Liver (tissue), 9 donors: Measurements from ENCODE around the gene RREB1. TPM values are rescaled to one million over a fixed set of nuclear protein-coding genes. Genes with fewer than 3 reads are reported as not detected.

Source experiments
- DNase-seq: peaks from one replicate; pipeline ENCODE4 v3.0.0-alpha.2; 2017; ENCODE audit warnings: low spot score
- H3K27ac ChIP-seq, 2 donors: one replicate each; pipeline ENCODE4 v1.7.0; 2013; ENCODE audit warnings: inconsistent platforms in 2 of 2, low read length in 2 of 2, control low read depth in 1 of 2, low read depth in 1 of 2, mild to moderate bottlenecking in 1 of 2
- H3K27me3 ChIP-seq, 4 donors: one replicate each; pipeline versions ENCODE4 v1.6.1 to v1.7.0; 2013; ENCODE audit warnings: low read length in 3 of 4, inconsistent platforms in 1 of 4, mild to moderate bottlenecking in 1 of 4, moderate library complexity in 1 of 4; ENCODE audit not compliant: control insufficient read depth in 4 of 4, insufficient read depth in 4 of 4
- H3K36me3 ChIP-seq, 4 donors: one replicate each; pipeline versions ENCODE4 v1.6.1 to v1.7.0; 2013; ENCODE audit warnings: low read length in 3 of 4, mild to moderate bottlenecking in 3 of 4, low read depth in 1 of 4, moderate library complexity in 1 of 4; ENCODE audit not compliant: control insufficient read depth in 4 of 4, insufficient read depth in 3 of 4
- H3K4me1 ChIP-seq, 4 donors: one replicate each; pipeline versions ENCODE4 v1.6.1 to v1.7.0; 2013; ENCODE audit warnings: low read length in 3 of 4, mild to moderate bottlenecking in 3 of 4, moderate library complexity in 1 of 4; ENCODE audit not compliant: control insufficient read depth in 4 of 4, insufficient read depth in 4 of 4
- H3K4me3 ChIP-seq, 3 donors: one replicate each; pipeline versions ENCODE4 v1.6.1 to v1.7.0; 2013; ENCODE audit warnings: low read length in 3 of 3, control low read depth in 1 of 3, low read depth in 1 of 3, mild to moderate bottlenecking in 1 of 3
- H3K9ac ChIP-seq, 2 donors: one replicate each; pipeline ENCODE4 v1.7.0; 2013; ENCODE audit warnings: low read length in 2 of 2, mild to moderate bottlenecking in 2 of 2, moderate library complexity in 2 of 2, control low read depth in 1 of 2, low read depth in 1 of 2
- H3K9me3 ChIP-seq, 4 donors: one replicate each; pipeline versions ENCODE4 v1.6.1 to v1.7.0; 2013; ENCODE audit warnings: low read length in 3 of 4; ENCODE audit not compliant: control insufficient read depth in 4 of 4
- ATF3 ChIP-seq: IDR thresholded peaks from 2 replicates; pipeline ENCODE4 v1.6.1; 2016; ENCODE audit warnings: antibody characterized with exemption
- CTCF ChIP-seq: fragments of 150-350 bp; IDR thresholded peaks from 2 replicates; pipeline ENCODE4 v1.5.1; 2017; ENCODE audit warnings: improper control_type of control experiment, low read depth, low read length; ENCODE audit not compliant: missing input control
- EGR1 ChIP-seq, 2 donors: IDR thresholded peaks; 2 replicates each; pipeline ENCODE4 v1.6.1; 2016 to 2018; ENCODE audit warnings: antibody characterized with exemption in 2 of 2, low read depth in 2 of 2
- FOXA1 ChIP-seq: IDR thresholded peaks from 2 replicates; pipeline ENCODE4 v1.6.1; 2016; ENCODE audit warnings: antibody characterized with exemption
- FOXA2 ChIP-seq: IDR thresholded peaks from 2 replicates; pipeline ENCODE4 v1.6.1; 2016; ENCODE audit warnings: antibody characterized with exemption
- GABPA ChIP-seq, 2 donors: IDR thresholded peaks in 1 of 2; conservative IDR thresholded peaks in 1 of 2; 2 replicates each; pipeline ENCODE4 v1.6.1; 2016; ENCODE audit warnings: antibody characterized with exemption in 2 of 2, mild to moderate bottlenecking in 1 of 2, moderate library complexity in 1 of 2
- HNF4A ChIP-seq, 2 donors: conservative IDR thresholded peaks; 2 replicates each; pipeline ENCODE4 v1.6.1; 2016; ENCODE audit warnings: antibody characterized with exemption in 2 of 2, mild to moderate bottlenecking in 2 of 2
- HNF4G ChIP-seq: IDR thresholded peaks from 2 replicates; pipeline ENCODE4 v1.6.1; 2016; ENCODE audit warnings: antibody characterized with exemption
- JUND ChIP-seq, 2 donors: IDR thresholded peaks; 2 replicates each; pipeline ENCODE4 v1.6.1; 2016; ENCODE audit warnings: antibody characterized with exemption in 2 of 2
- MAX ChIP-seq: IDR thresholded peaks from 2 replicates; pipeline ENCODE4 v1.6.1; 2016; ENCODE audit warnings: antibody characterized with exemption
- NR2F2 ChIP-seq: IDR thresholded peaks from 2 replicates; pipeline ENCODE4 v1.6.1; 2016; ENCODE audit warnings: antibody characterized with exemption
- RAD21 ChIP-seq, 2 donors: IDR thresholded peaks; 2 replicates each; pipeline ENCODE4 v1.6.1; 2016; ENCODE audit warnings: antibody characterized with exemption in 2 of 2, mild to moderate bottlenecking in 2 of 2
- REST ChIP-seq: IDR thresholded peaks from 2 replicates; pipeline ENCODE4 v1.6.1; 2016; ENCODE audit warnings: antibody characterized with exemption, mild to moderate bottlenecking
- RXRA ChIP-seq, 2 donors: IDR thresholded peaks; 2 replicates each; pipeline ENCODE4 v1.6.1; 2017 to 2018; ENCODE audit warnings: antibody characterized with exemption in 2 of 2, mild to moderate bottlenecking in 1 of 2
- SP1 ChIP-seq: IDR thresholded peaks from 2 replicates; pipeline ENCODE4 v1.6.1; 2018; ENCODE audit warnings: antibody characterized with exemption, mild to moderate bottlenecking
- TAF1 ChIP-seq: conservative IDR thresholded peaks from 2 replicates; pipeline ENCODE4 v1.6.1; 2016; ENCODE audit warnings: antibody characterized with exemption, mild to moderate bottlenecking
- YY1 ChIP-seq: IDR thresholded peaks from 2 replicates; pipeline ENCODE4 v1.6.1; 2016; ENCODE audit warnings: antibody characterized with exemption, mild to moderate bottlenecking
- ZBTB33 ChIP-seq: IDR thresholded peaks from 2 replicates; pipeline ENCODE4 v1.6.1; 2016; ENCODE audit warnings: antibody characterized with exemption
- WGBS: extraction: QIAGEN DNeasy Blood & Tissue Kit; methylation state at CpG from one replicate; pipeline ENCODE4 v1.1.7; 2013; 5-methylcytosine and 5-hydroxymethylcytosine counted together
- polyA plus RNA-seq, 2 donors: library from polyadenylated mRNA; stranded (reverse) in 1 of 2; unstranded in 1 of 2; fragments of 200-250 nt in 1 of 2; fragments of >200 nt in 1 of 2; fragmentation: Nextera tagmentation in 1 of 2; extraction: Ambion mirVana in 1 of 2; gene quantifications; one replicate each; pipeline versions ENCODE4 v1.2.1 to v1.2.3, GENCODE V29; 2013 to 2015
- total RNA-seq, 2 donors: library from RNA; depleted of rRNA; stranded (reverse); fragments of >200 nt; gene quantifications; one replicate each; pipeline ENCODE4 v1.2.3, GENCODE V29; 2014
- donor health status: healthy.
- donor health status: healthy.
- donor health status: healthy.
- donor health status: healthy.
- donor health status: healthy.

RREB1 gene
- total and polyA plus RNA-seq, 4 donors, result 10.1 to 28.9 (median 17.3) TPM

- TF ChIP-seq ATF3, result no peak
- no peak for TF ChIP-seq TAF1
- no peak for TF ChIP-seq JUND (IDR thresholded peaks at IDR 0.05)
- no peak for TF ChIP-seq CTCF
- TF ChIP-seq MAX, result no peak
- no peak for TF ChIP-seq SP1
These were observed 75.9 kb downstream of the RREB1 start (continued) for GRCh38 chr6:7183707-7184106.

- Histone ChIP-seq H3K4me1 (no peaks in the 10 kb centered on the region), H3K9me3 (no peaks in the 10 kb centered on the region), H3K27ac (no peak overlapping the region), H3K9ac (no peak overlapping the region), H3K4me3 (no peak overlapping the region), H3K27me3 (no peaks in the 10 kb centered on the region), H3K36me3 (peaks cover 9 to 69% (median 60%) of the 10 kb centered on the region in 4 donors)
- DNase-seq, result no peak
- WGBS, result 96% methylated on average over 1 of the region's 1 CpG
- TF ChIP-seq FOXA2, result no peak
- TF ChIP-seq EGR1 (IDR thresholded peaks at IDR 0.05; ENCODE audit: low read depth in 2 of 2), result no peak
- no peak for TF ChIP-seq YY1
- TF ChIP-seq FOXA1, result no peak
- TF ChIP-seq REST, result no peak
- no peak for TF ChIP-seq MAX
- TF ChIP-seq NR2F2, result no peak
- TF ChIP-seq GABPA (IDR thresholded peaks at IDR 0.05 in 1 of 2, conservative IDR thresholded peaks at IDR 0.05 in 1 of 2), result no peak
- TF ChIP-seq HNF4A (conservative IDR thresholded peaks at IDR 0.05), result no peak
- no peak for TF ChIP-seq RXRA (IDR thresholded peaks at IDR 0.05)
- TF ChIP-seq SP1, result no peak
- TF ChIP-seq HNF4G, result no peak
- no peak for TF ChIP-seq ATF3
- no peak for TF ChIP-seq JUND (IDR thresholded peaks at IDR 0.05)
- TF ChIP-seq TAF1, result no peak
- TF ChIP-seq ZBTB33, result no peak
- TF ChIP-seq CTCF, result no peak
- TF ChIP-seq RAD21 (IDR thresholded peaks at IDR 0.05), result no peak
These were observed 76.7 kb downstream of the RREB1 start for GRCh38 chr6:7184502-7184901.
